Measurements from ENCODE around the gene NEBL.
"Not testable (repeated sequence)": the region's sequence is repeated elsewhere in the genome, so short reads cannot be mapped to it uniquely, and the experiment has no call there.

NEBL gene, protein sequence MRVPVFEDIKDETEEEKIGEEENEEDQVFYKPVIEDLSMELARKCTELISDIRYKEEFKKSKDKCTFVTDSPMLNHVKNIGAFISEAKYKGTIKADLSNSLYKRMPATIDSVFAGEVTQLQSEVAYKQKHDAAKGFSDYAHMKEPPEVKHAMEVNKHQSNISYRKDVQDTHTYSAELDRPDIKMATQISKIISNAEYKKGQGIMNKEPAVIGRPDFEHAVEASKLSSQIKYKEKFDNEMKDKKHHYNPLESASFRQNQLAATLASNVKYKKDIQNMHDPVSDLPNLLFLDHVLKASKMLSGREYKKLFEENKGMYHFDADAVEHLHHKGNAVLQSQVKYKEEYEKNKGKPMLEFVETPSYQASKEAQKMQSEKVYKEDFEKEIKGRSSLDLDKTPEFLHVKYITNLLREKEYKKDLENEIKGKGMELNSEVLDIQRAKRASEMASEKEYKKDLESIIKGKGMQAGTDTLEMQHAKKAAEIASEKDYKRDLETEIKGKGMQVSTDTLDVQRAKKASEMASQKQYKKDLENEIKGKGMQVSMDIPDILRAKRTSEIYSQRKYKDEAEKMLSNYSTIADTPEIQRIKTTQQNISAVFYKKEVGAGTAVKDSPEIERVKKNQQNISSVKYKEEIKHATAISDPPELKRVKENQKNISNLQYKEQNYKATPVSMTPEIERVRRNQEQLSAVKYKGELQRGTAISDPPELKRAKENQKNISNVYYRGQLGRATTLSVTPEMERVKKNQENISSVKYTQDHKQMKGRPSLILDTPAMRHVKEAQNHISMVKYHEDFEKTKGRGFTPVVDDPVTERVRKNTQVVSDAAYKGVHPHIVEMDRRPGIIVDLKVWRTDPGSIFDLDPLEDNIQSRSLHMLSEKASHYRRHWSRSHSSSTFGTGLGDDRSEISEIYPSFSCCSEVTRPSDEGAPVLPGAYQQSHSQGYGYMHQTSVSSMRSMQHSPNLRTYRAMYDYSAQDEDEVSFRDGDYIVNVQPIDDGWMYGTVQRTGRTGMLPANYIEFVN

DNA sequence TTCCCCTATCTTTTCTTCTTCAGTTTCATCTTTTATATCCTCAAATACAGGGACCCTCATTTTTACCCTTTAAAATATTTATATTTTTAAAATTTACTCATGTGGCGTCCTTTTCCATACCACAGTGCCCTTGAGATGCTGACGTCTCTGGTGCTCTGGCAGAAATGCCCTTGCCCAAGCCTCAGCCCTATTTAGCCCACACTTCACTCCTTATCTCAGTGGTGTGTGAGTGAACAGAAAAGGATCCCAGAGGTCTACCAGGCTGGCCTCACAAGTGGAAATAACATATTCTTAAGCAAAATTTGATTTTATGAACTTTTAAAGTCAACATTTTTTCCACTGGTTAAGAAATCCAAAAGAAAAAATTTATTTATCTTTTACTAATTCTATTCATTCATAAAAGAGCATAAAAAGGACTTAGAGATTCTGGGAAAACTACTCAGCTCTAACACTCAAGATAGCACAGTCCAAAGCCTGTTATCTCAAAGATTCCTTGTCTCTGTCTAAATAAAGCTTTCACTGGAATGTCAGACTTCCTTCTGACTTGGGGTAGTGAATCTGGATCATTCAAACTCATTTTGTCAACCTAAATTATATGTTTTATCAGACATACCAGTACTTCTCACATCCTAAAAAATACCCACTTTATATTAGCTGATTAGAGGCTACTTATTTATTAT, at the start of gene NEBL:
Gene NEBL, minus strand, starts transcription at position 166 of the 680 bp plus-strand sequence. Its CDS starts 106 bp downstream, at position 60.
- H3K4me2 ChIP-seq = no peak within 1 kb of the TSS
- no peak within 1 kb of the TSS for H3K4me3 ChIP-seq (IDR thresholded peaks at IDR 0.05; ENCODE audit: insufficient read depth, low read depth, low read length)
- no peaks in the 10 kb centered on the region for H3K4me1 ChIP-seq (ENCODE audit: low read depth, poor library complexity, severe bottlenecking)
- TF ChIP-seq, protein P1, sequence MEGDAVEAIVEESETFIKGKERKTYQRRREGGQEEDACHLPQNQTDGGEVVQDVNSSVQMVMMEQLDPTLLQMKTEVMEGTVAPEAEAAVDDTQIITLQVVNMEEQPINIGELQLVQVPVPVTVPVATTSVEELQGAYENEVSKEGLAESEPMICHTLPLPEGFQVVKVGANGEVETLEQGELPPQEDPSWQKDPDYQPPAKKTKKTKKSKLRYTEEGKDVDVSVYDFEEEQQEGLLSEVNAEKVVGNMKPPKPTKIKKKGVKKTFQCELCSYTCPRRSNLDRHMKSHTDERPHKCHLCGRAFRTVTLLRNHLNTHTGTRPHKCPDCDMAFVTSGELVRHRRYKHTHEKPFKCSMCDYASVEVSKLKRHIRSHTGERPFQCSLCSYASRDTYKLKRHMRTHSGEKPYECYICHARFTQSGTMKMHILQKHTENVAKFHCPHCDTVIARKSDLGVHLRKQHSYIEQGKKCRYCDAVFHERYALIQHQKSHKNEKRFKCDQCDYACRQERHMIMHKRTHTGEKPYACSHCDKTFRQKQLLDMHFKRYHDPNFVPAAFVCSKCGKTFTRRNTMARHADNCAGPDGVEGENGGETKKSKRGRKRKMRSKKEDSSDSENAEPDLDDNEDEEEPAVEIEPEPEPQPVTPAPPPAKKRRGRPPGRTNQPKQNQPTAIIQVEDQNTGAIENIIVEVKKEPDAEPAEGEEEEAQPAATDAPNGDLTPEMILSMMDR (conservative IDR thresholded peaks at IDR 0.05; ENCODE audit: low read depth, low read length) = no peak
- no peak within 1 kb of the TSS for H3K9ac ChIP-seq
- H3K79me2 ChIP-seq (ENCODE audit: insufficient read depth, low read depth) = no peaks in the 10 kb centered on the region
- no peak within 1 kb of the TSS for H2AFZ ChIP-seq (ENCODE audit: low read depth)
- no peaks in the 10 kb centered on the region for H3K36me3 ChIP-seq (ENCODE audit: insufficient read depth)
- H4K20me1 ChIP-seq (ENCODE audit: insufficient read depth) = no peaks in the 10 kb centered on the region
- no peak within 1 kb of the TSS for H3K27ac ChIP-seq
- H3K27me3 ChIP-seq (ENCODE audit: insufficient read depth, low read depth) = no peaks in the 10 kb centered on the region

DNA sequence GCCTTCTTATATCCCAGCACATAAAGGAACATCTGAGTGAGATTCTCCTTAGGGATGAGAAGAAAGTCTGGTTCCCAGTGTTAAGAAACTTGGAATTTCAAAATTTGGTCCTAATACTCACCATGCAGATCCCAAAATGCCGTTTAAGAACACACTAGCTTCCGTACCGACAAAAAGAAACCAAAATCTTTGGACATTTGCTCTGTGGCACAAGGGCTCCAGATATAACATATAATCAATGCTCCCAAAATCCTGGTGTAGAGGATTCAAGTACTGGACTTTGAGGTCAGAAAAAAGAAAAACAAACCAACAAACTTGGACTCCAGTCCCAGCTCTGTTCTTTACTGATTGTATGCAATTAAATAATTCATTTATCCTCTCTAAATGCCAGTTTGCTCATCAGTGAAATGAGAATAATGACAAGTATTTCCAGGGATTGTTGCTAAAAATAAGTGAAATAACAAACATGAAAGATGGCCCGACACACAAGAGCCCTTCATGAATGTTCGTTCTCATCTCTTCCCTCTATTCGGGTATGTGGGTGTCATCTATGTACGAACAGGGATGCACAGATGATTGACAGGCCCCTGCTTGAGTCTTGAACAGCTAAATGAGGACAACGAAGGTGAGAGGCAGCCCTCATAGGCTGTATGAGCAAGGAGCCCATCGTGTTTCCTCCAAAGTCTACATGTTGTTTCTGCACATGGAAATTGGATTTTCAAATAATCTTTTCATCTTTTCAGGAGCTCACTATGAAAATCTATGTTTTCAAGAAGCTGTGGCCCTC, 48.6 kb upstream of the NEBL start:
- Histone ChIP-seq H3K4me2 (no peak overlapping the region), H2AFZ (ENCODE audit: low read depth) (no peak overlapping the region), H3K27me3 (ENCODE audit: insufficient read depth, low read depth) (no peaks in the 10 kb centered on the region), H3K79me2 (ENCODE audit: insufficient read depth, low read depth) (no peaks in the 10 kb centered on the region), H3K36me3 (ENCODE audit: insufficient read depth) (no peaks in the 10 kb centered on the region), H4K20me1 (ENCODE audit: insufficient read depth) (no peaks in the 10 kb centered on the region), H3K4me3 (IDR thresholded peaks at IDR 0.05; ENCODE audit: insufficient read depth, low read depth, low read length) (no peak overlapping the region), H3K9ac (no peak overlapping the region), H3K4me1 (ENCODE audit: low read depth, poor library complexity, severe bottlenecking) (no peaks in the 10 kb centered on the region), H3K27ac (no peak overlapping the region)
- TF ChIP-seq, protein P1 (conservative IDR thresholded peaks at IDR 0.05; ENCODE audit: low read depth, low read length) = no peak

DNA sequence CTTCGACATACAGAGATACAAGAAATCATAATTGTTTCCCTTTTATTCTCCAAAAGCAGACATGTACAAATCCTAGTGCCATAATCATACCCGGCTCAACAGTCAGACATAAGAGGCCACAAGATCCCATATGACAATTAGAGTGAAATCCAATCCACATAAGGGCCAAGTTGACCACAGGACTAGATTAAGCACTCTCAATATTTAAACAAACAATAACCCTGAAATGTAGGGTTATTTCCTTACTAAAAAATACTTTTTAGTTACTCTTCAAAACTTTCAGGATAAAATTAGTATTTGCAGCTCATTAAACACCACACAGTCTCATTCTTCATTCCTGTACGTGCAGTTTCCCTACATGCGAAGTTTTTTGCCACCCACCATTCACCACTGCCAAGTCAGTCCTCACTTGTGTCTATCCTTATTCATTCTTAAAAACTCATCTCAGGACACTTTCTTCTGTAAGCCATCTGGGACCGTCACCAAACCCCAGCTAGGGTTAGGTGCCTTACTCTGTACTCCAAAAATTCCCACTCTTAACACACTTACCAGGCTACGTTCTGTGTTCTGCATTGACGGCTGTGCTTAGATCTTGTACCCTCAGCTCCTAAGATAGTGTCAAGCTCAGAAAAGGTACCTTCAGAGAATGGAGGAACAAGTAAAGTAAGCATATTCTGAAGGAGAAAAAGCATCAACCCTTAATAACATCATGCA, 47.8 kb upstream of the NEBL start:
- H3K79me2 ChIP-seq (ENCODE audit: insufficient read depth, low read depth) = no peaks in the 10 kb centered on the region
- H3K4me2 ChIP-seq = no peak overlapping the region
- H4K20me1 ChIP-seq (ENCODE audit: insufficient read depth) = no peaks in the 10 kb centered on the region
- no peak overlapping the region for H3K27ac ChIP-seq
- no peak overlapping the region for H3K4me3 ChIP-seq (IDR thresholded peaks at IDR 0.05; ENCODE audit: insufficient read depth, low read depth, low read length)
- no peak overlapping the region for H3K9ac ChIP-seq
- TF ChIP-seq, protein P1 (conservative IDR thresholded peaks at IDR 0.05; ENCODE audit: low read depth, low read length) = no peak
- H3K4me1 ChIP-seq (ENCODE audit: low read depth, poor library complexity, severe bottlenecking) = no peaks in the 10 kb centered on the region
- H2AFZ ChIP-seq (ENCODE audit: low read depth) = no peak overlapping the region
- no peaks in the 10 kb centered on the region for H3K27me3 ChIP-seq (ENCODE audit: insufficient read depth, low read depth)
- H3K36me3 ChIP-seq (ENCODE audit: insufficient read depth) = no peaks in the 10 kb centered on the region

DNA sequence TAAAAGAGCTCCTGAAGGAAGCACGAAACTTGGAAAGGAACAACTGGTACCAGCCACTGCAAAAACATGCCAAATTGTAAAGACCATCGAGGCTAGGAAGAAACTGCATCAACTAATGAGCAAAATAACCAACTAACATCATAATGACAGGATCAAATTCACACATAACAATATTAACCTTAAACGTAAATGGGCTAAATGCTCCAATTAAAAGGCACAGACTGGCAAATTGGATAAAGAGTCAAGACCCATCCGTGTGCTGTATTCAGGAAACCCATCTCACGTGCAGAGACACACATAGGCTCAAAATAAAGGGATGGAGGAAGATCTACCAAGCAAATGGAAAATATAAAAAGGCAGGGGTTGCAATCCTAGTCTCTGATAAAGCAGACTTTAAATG, 42.3 kb upstream of the NEBL start:
- H3K27me3 ChIP-seq (ENCODE audit: insufficient read depth, low read depth); H3K27ac ChIP-seq; H2AFZ ChIP-seq (ENCODE audit: low read depth); H3K9ac ChIP-seq; H3K79me2 ChIP-seq (ENCODE audit: insufficient read depth, low read depth); H3K4me3 ChIP-seq (IDR thresholded peaks at IDR 0.05; ENCODE audit: insufficient read depth, low read depth, low read length); H4K20me1 ChIP-seq (ENCODE audit: insufficient read depth); H3K36me3 ChIP-seq (ENCODE audit: insufficient read depth); H3K4me2 ChIP-seq; H3K4me1 ChIP-seq (ENCODE audit: low read depth, poor library complexity, severe bottlenecking): not testable (repeated sequence)

Data from KMS-11 (cell line).